ENCODE measurements around the gene RAP1GAP.

The RAP1GAP gene

GRCh38 chr1:21624571-21625389, 44.4 kb downstream of the RAP1GAP start:
- no peak for DNase-seq

GRCh38 chr1:21623410-21623961, 45.7 kb downstream of the RAP1GAP start:
- DNase-seq: no peak

- no peak for DNase-seq
These were observed 46.5 kb downstream of the RAP1GAP start for GRCh38 chr1:21622466-21623315.

- no peak for DNase-seq
These were observed 47.3 kb downstream of the RAP1GAP start for GRCh38 chr1:21621761-21622436.

- DNase-seq: no peak
These were observed 48.1 kb downstream of the RAP1GAP start for GRCh38 chr1:21621051-21621450.

GRCh38 chr1:21620496-21620895, 48.7 kb downstream of the RAP1GAP start:
- no peak for DNase-seq

DNA sequence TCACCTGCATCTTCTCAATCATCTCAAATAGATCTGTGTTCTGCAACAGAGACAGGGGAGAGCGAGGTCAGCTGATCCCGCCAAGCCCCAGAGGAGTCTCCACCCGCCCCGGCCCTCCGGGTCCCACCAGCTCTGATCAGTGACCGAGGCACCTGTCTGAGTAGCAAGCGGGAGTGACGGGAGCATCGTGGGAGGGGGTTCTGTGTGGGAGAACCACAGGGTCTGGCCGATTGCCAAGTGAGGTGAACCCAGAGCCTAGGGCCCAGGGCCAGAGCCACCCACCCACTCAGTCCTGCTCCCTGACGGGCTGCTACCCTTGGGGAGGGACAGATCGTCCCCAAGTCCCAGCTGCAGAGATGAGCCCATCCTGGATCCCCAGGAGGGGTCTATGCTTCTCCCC, 49.1 kb downstream of the RAP1GAP start:
- no peak for DNase-seq

GRCh38 chr1:21619375-21619947, 49.7 kb downstream of the RAP1GAP start:
- DNase-seq: no peak

DNA sequence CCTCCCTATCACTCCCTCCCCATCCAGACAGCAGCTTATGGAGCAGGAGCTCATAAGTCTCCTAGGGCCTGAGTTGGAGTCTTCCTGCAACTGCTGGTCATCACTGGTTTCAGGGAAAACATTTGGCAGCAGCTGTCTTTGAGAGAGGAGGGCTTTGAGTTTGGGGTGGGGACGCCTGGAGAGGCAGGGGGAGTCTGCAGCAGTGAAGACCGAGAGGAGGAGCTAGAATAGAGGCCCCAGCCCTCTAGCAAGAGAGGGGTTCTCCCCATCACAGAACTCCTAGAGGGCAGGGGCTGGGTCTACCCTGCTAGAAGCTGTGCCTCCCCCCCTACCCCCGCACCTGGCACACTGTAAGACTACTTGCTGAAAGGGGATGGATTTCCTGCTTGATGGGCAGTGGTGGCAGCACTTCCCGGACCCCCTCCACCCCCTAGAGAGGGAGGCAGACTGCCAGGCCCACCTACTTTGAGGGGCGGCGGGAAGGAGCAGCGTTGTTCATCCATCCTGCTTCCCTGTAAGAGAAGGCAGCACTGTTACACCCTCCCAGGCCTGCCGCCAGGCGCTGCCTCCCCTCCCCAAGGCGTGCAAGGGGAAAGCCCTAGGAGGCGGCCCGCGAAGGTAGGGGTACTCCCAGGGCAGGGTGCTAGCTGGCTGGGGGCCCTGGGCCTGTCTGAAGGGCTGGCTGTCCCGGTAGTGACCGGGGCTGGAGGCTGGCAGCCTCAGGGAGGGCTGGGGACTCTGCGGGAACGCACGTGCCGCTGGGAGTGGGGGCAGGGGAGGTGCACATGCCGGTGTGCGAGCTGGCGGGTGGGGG, 50.4 kb downstream of the RAP1GAP start:
- no peak for DNase-seq

GRCh38 chr1:21618059-21618458, 51.1 kb downstream of the RAP1GAP start:
- no peak for DNase-seq

DNA sequence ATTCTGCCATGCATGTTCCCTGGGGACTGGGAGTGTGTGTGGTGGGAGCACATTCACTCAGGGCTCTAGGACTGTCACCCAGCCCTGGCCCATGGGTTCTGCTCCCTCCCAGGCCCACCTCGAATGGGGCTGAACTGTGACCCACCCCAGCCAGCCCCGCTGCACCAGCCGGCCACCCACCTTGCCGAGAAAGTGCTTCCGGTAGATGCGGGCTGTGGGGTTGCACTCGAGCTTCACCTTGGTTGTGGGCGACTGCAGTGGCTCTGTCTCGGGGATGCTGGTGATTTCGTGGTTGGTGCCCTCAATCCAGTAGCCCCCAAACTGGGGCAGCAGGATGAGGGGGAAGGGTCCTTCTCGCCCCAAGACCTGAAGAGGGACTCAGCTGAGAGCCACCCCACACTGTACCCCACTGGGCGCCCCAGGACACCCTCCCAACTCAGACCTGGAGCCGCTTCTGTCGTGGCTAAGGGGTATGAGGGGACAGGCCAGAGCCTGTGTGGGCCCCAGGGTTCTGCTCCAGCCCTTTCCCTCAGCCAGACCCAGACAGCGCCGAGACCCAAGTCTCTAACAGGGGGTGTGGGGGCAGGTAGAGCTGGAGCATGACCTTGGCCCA, 51.9 kb downstream of the RAP1GAP start:
- DNase-seq: no peak

- no peak for DNase-seq
These were observed 52.8 kb downstream of the RAP1GAP start for GRCh38 chr1:21616372-21616771.

DNA sequence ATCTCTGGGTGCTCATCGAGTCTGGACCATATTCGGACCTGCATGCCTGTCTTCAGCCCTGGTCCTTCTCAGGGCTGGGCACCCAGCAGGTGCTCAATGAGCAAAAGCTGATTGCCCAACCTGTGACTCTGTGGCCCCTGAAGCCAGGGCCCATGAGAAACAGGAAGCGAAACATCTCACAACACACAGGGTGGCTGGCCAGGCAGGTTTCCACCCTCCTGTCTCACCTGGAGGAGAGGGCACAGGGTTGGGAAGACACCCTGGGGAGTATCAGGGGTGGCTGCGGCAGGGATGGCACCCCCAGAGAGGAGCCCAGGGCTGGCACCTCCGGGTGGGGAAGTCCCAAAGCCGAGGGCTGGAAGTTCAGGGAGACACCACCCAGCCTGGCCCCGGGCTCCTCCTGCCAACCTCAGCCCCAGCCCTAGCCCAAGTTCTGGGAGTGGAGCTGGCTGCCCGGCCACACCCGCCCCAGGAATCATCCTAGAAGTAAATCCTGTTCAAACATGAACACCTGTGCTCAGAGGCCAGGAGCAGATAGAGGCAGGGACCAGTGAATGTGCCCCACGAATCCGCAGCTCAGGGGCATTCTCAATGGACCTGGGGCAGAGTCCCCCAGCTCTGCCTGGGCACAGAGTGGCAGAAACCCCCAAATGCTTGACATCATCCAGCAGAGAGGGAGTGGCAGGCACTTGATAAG, 54.6 kb downstream of the RAP1GAP start:
- DNase-seq: no peak

DNA sequence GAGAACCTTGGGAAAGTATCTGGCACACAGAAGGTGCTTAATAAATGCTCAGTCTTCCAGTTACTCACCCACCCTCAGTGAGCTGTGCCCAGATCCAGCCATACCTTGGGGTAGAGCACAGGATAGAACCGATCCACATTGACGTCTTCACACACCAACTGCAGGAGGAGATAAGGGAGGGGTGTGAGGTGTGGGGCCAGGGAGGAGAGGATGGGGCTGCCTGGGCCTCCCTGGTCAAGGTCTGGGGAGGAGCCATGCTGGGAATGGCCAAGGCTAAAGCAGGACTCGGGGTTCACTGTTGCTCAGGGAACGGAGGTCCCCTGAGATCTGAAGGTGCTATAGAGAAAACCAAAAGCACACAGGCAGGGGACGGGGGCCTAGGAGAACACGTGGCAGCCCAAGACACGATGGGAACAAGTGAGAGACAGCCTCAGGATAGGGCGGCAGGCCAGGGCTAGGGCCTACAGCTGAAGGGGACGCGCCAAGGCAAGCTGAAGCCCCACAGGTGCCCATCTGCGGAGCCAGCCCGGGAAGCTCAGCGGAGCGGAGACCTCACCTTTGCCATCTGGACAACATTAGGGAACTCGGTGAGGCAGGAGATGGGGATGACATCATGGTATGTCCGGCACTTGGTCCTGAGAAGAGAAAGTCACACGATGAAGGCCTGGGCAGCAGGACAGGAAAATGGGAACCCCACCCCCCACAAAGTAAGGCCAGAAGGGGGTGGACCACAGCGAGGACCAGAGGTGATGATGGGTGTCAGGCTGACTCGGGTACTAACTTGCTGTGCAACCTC, 55.9 kb downstream of the RAP1GAP start:
- DNase-seq: no peak

- no peak for DNase-seq
These were observed 57.1 kb downstream of the RAP1GAP start for GRCh38 chr1:21612057-21612456.

DNA sequence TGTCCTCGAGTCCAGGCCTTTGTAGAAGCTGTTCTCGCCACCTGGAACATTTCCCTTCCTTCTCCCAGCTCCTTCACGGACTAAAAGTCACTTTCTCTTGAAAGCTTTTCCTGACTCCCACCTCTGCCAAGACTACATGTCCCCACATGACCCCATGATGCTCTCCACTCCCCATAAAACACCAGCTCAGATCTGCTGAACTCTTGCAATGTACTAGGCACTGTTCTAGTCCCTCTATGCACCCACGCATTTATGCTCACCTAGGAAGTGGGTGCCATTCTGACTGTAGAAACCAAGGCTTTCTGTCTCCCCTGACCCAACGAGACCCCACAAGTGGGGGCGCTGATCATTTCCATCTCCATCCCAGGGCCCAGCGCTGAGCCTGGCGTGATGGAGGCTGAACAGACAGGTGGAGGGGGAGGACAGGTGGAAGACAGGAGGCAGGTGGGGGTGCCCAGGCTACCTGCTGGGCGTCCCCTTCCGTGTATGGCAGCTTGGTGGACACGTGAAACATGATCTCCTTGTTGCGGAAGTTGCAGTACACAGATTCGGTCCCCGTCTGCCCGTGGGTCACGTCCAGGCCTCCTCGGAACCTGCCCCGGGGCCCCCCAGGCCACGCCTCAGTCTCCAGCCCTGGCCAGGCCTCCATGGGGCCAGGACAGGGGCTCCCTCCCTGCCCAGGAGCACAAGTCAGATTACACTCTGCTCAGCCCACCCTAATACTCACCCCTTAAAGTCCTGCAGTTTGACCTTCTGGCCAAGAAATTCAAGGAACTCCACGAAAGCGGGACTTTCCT, 58.0 kb downstream of the RAP1GAP start:
- no peak for DNase-seq

GRCh38 chr1:21610027-21610426, 59.1 kb downstream of the RAP1GAP start:
- no peak for DNase-seq

DNA sequence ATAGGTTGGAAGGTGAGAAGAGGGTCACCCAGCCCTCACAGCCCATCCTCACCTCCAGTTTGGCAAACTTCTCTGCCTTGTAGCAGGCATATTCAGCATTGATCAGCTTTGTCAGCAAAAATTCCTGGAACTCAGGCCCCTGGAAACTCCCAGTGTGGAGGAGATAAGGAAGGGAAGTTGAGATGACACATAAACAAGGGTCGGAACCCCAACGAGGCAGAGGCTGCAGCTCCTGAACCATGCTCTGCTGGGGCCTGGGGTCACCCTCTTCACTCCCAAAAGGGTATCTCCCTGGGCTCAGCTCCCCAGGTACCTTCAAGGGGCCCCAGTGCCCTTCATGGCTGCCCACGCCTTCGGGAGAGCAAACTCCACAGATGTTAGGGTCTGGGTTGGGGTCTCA, 60.4 kb downstream of the RAP1GAP start:
- no peak for DNase-seq

Measured in fibroblast of skin of back (primary cell).